Stimulated activated CD8-positive, alpha-beta memory T cell treated with anti-CD3 and anti-CD28 coated beads, Interleukin-7, amount 100 ng/mL, for 4 hours (primary cell): ENCODE data around the gene LRP2.

ENCODE experiments used
- DNase-seq, 2 donors: peaks; one replicate each; pipeline ENCODE4 v3.0.0-alpha.2; 2020; ENCODE audit warnings: low read depth in 2 of 2

The LRP2 gene

GRCh38 chr2:169240405-169240804 lies 121.9 kb downstream of the LRP2 start:
- no peak for DNase-seq

GRCh38 chr2:169237939-169238338 lies 124.4 kb downstream of the LRP2 start:
- DNase-seq = no peak

GRCh38 chr2:169237286-169237685 lies 125.0 kb downstream of the LRP2 start:
- no peak for DNase-seq

- DNase-seq = no peak
Observed at GRCh38 chr2:169232551-169233154, 129.7 kb downstream of the LRP2 start.

- no peak for DNase-seq
Observed at GRCh38 chr2:169230204-169230603, 132.1 kb downstream of the LRP2 start.

GRCh38 chr2:169229590-169229989 lies 132.7 kb downstream of the LRP2 start:
- DNase-seq = no peak

GRCh38 chr2:169225906-169226305 lies 136.4 kb downstream of the LRP2 start:
- DNase-seq = no peak

GRCh38 chr2:169225233-169225750 lies 137.0 kb downstream of the LRP2 start:
- no peak for DNase-seq

- no peak for DNase-seq
Observed at GRCh38 chr2:169222665-169223064, 139.7 kb downstream of the LRP2 start.

GRCh38 chr2:169221745-169222369 lies 140.5 kb downstream of the LRP2 start:
- no peak for DNase-seq

- DNase-seq = no peak
Observed at GRCh38 chr2:169210917-169211316, 151.4 kb downstream of the LRP2 start.

GRCh38 chr2:169208026-169208425 lies 154.3 kb downstream of the LRP2 start:
- no peak for DNase-seq

GRCh38 chr2:169205176-169205575 lies 157.2 kb downstream of the LRP2 start:
- no peak for DNase-seq

GRCh38 chr2:169203952-169204351 lies 158.4 kb downstream of the LRP2 start:
- DNase-seq = no peak

GRCh38 chr2:169200756-169201155 lies 161.6 kb downstream of the LRP2 start:
- no peak for DNase-seq

- DNase-seq = no peak
Observed at GRCh38 chr2:169193618-169194017, 168.7 kb downstream of the LRP2 start.

GRCh38 chr2:169190197-169190775 lies 172.0 kb downstream of the LRP2 start:
- no peak for DNase-seq

GRCh38 chr2:169189132-169189531 lies 173.2 kb downstream of the LRP2 start:
- DNase-seq = no peak

- no peak for DNase-seq
Observed at GRCh38 chr2:169185711-169186110, 176.6 kb downstream of the LRP2 start.

- no peak for DNase-seq
Observed at GRCh38 chr2:169184074-169184473, 178.3 kb downstream of the LRP2 start.

GRCh38 chr2:169182573-169182972 lies 179.8 kb downstream of the LRP2 start:
- no peak for DNase-seq

GRCh38 chr2:169178804-169179390 lies 183.4 kb downstream of the LRP2 start:
- no peak for DNase-seq

GRCh38 chr2:169178364-169178763 lies 184.0 kb downstream of the LRP2 start:
- no peak for DNase-seq
